Measurements from ENCODE around the gene GREB1. TPM values are rescaled to one million over a fixed set of nuclear protein-coding genes. Genes with fewer than 3 reads are reported as not detected.

The GREB1 gene
- total RNA-seq, 1 experiment from 2014 or later, result 16.5 TPM

DNA sequence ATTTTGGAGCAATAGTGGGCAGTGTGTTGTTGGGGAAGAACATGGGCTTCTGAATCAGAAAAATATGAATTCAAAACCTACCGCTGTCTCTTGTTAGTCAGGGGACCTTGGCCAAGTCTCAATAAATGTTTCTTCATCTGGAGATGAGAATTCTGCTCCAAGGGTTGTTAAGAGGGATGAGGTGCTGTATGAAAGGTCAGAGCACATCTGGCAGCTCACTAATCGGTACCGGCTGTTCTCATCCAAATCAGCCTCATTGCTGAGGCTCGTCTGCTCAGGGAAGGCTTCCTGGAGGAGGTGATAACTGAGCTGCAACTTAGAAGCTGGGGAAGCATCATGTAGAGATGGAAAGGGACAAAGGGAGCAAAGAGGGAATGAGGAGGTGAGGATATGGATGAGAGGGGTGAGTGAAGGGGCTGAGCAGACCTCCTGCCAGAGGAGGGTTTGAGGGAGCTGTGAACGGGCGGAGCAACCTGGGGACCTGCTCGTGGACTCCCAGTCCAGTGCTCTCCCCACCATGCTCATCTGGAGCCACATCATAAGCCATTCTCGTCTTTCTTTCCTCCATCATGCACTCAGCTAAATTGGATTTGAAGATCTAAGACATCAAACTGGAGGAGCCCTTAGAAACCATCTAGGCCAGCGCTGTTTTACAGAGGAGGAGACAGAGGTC is 47.4 kb downstream of the GREB1 start:
- H3K18ac ChIP-seq (ENCODE audit: insufficient read length, low read depth, low read length), result no peak overlapping the region
- no peak overlapping the region for H2BK120ac ChIP-seq (ENCODE audit: low read depth, low read length, poor library complexity, severe bottlenecking)
- H4K20me1 ChIP-seq (ENCODE audit: control insufficient read depth, insufficient read depth, insufficient read length), result no peaks in the 10 kb centered on the region
- no peaks in the 10 kb centered on the region for H3K23me2 ChIP-seq (ENCODE audit: insufficient read length, low read depth, low read length, poor library complexity, severe bottlenecking)
- TF ChIP-seq, protein P1, sequence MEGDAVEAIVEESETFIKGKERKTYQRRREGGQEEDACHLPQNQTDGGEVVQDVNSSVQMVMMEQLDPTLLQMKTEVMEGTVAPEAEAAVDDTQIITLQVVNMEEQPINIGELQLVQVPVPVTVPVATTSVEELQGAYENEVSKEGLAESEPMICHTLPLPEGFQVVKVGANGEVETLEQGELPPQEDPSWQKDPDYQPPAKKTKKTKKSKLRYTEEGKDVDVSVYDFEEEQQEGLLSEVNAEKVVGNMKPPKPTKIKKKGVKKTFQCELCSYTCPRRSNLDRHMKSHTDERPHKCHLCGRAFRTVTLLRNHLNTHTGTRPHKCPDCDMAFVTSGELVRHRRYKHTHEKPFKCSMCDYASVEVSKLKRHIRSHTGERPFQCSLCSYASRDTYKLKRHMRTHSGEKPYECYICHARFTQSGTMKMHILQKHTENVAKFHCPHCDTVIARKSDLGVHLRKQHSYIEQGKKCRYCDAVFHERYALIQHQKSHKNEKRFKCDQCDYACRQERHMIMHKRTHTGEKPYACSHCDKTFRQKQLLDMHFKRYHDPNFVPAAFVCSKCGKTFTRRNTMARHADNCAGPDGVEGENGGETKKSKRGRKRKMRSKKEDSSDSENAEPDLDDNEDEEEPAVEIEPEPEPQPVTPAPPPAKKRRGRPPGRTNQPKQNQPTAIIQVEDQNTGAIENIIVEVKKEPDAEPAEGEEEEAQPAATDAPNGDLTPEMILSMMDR (conservative IDR thresholded peaks at IDR 0.05), result no peak
- no peak overlapping the region for H3K14ac ChIP-seq (ENCODE audit: insufficient read depth, low read length)
- H2BK12ac ChIP-seq (ENCODE audit: insufficient read length, low read depth, low read length), result no peak overlapping the region
- no peak overlapping the region for H4K8ac ChIP-seq (replicated peaks; ENCODE audit: insufficient read length, low read depth, low read length)
- no peak overlapping the region for H3K4ac ChIP-seq (ENCODE audit: low read depth, low read length)
- peaks cover 27 to 28% of the 10 kb centered on the region in 2 experiments for H3K4me1 Mint-ChIP-seq
- H2BK20ac ChIP-seq (ENCODE audit: low read depth, low read length, poor library complexity, severe bottlenecking), result no peak overlapping the region
- no peak overlapping the region for H3K23ac ChIP-seq (ENCODE audit: insufficient read length, low read depth, low read length)
- peaks cover 10 to 14% (median 11%) of the 10 kb centered on the region in 3 experiments; a peak in 5 of 7 replicates for H3K36me3 Mint-ChIP-seq (ENCODE audit: insufficient read depth in 1 of 3, low read depth in 3 of 3)
- no peak overlapping the region for H3K9ac ChIP-seq (ENCODE audit: extremely low read depth, insufficient read length, low read length)
- no peak overlapping the region for H3T11ph ChIP-seq (ENCODE audit: low read length)
- H2BK5ac ChIP-seq (ENCODE audit: insufficient read length, low read length), result no peak overlapping the region
- H3K27me3 ChIP-seq (ENCODE audit: insufficient read depth, low read length), result no peaks in the 10 kb centered on the region
- H3K9me3 ChIP-seq (ENCODE audit: control insufficient read depth, low read depth, low read length), result no peaks in the 10 kb centered on the region
- no peak overlapping the region for H4K5ac ChIP-seq (ENCODE audit: insufficient read length, low read depth, low read length)
- H3K79me1 ChIP-seq (ENCODE audit: insufficient read depth, low read depth, low read length, poor library complexity, severe bottlenecking), result no peaks in the 10 kb centered on the region
- no peak overlapping the region for H3K27ac ChIP-seq (ENCODE audit: insufficient read length, low read depth, low read length)
- H2AK5ac ChIP-seq (ENCODE audit: insufficient read length, low read length), result no peak overlapping the region
- H3K4me3 Mint-ChIP-seq, result no peak overlapping the region
- H2AFZ ChIP-seq (ENCODE audit: low read length), result no peak overlapping the region
- no peak for DNase-seq
- no peak overlapping the region; a peak in 1 of 7 replicates for H3K27ac Mint-ChIP-seq
- no peaks in the 10 kb centered on the region for H3K79me2 ChIP-seq (ENCODE audit: insufficient read depth, low read length)
- H3K56ac ChIP-seq (ENCODE audit: insufficient read length, low read depth, low read length), result no peak overlapping the region
- no peaks in the 10 kb centered on the region for H3K9me3 Mint-ChIP-seq
- H4K91ac ChIP-seq (ENCODE audit: insufficient read length, low read depth, low read length), result no peak overlapping the region
- H3K27me3 Mint-ChIP-seq (ENCODE audit: low read depth), result no peaks in the 10 kb centered on the region
- no CpG with 5 or more reads among the region's 9 CpGs for WGBS (ENCODE audit: extremely low coverage, insufficient read length, low lambda C conversion rate)
- 0 out of 2 replicates have a peak, but pooled peaks cover 2% of the 10 kb centered on the region for H3K4me1 ChIP-seq (ENCODE audit: insufficient read depth, low read length)
- H2BK15ac ChIP-seq (ENCODE audit: low read depth, low read length), result no peak overlapping the region
- no peak overlapping the region for H3K4me2 ChIP-seq (ENCODE audit: insufficient read depth, insufficient read length, low read length)
